GM13976 (cell line): Measurements from ENCODE around the gene ZFP69.
A peak's percentile ranks its signal among the peaks of the same experiment; 100 is the strongest.

Source experiments
- DNase-seq: peaks from one replicate; pipeline ENCODE4 v3.0.0; 2012; ENCODE audit warnings: low spot score
- CTCF ChIP-seq: IDR thresholded peaks from 2 replicates; pipeline ENCODE4 v1.5.1; 2012; ENCODE audit warnings: borderline replicate concordance, mild to moderate bottlenecking; ENCODE audit not compliant: insufficient read depth; ENCODE audit errors: extremely low read depth, missing control alignments, control extremely low read depth
- in situ Hi-C: fragments of 300-500 bp; cut with MboI; formaldehyde crosslinking; loops from one replicate; pipeline ENCODE4 v1.12.0; 2022; ENCODE audit warnings: low sequenced_read_pairs, mixed read lengths, inconsistent platforms; ENCODE audit not compliant: unreplicated experiment

ZFP69 gene

DNA sequence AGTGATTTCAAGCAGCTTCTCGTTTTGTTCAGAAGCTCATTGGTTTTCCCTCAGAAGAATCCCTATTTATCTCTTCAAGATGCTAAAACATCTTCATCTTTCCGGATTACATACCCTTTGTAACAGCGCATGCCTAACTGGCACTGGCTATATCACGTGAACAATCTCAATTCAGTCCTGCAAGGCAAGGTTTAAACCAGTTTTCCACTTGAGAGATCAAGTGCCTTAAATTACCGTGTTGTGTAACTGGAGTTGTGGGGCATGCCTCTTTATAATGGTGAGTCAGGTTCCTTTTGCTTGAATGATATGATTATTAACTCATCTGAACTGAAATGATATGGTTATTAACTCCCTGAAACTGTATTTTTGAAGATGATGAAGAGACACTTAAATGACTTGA is 37.8 kb upstream of the ZFP69 start:
- DNase-seq = no peak
- in situ Hi-C loops = no loop called here
- TF ChIP-seq CTCF = no peak

- TF ChIP-seq CTCF = no peak
- in situ Hi-C loops = no loop called here
- DNase-seq = peak; percentile 96
These were observed 27.2 kb upstream of the ZFP69 start, which contains the start of gene ZFP69B for GRCh38 chr1:40449684-40450494. Gene ZFP69B, plus strand, starts transcription at chr1:40450476. Its CDS starts 486 bp downstream, at chr1:40450962.

DNA sequence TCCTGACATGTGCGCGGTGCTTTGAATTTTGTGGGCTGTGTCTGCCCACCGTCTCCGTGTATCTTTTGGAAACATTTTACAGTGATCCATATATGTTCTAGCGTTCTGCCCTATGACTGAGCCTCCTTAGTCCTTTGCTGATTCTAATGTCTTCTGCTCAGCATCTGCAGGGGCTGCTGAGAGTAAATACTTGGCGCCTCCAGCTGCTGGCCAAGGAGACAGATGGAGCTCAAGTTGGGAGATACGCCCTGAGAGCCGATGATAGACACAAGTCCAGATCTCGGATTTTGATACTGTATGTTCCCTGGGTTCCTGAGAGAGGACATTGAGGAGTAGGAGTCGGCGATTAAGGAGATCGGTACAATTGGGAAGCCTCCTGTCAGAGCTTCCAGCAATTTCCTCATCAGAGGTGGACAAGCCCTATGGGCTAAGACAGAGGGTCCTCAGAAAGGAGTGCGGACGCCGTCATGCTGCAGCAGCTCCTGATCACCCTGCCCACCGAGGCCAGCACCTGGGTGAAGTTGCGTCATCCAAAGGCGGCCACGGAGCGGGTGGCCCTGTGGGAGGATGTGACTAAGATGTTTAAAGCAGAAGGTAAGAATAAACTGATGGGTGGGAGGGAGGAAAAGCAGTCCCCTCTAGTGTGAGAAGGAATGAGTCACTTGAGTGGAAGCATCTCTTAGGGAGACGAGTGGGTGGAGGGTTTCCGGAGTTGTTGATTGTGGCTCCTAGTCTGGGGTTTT is 26.4 kb upstream of the ZFP69 start:
- TF ChIP-seq CTCF = no peak
- in situ Hi-C loops = no loop called here
- DNase-seq = peak; percentile 77

DNA sequence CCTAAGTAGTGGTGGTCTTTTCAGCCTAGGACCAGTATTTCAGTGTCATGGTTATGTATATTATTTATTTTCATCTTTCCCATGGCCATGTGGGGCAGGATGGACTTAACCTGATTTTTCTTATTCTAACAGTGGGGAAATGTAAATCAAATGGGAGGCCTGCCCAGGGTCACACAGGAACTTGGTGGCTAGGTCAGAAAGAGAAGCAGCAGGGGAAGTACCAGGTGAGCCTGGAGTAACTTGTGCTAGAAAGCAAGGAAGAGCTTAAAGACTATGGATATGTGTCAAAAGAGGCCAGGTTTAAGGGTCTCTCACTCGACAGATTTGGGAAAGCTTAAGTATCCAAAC is 25.9 kb upstream of the ZFP69 start:
- TF ChIP-seq CTCF = no peak
- DNase-seq = no peak
- in situ Hi-C loops = no loop called here

DNA sequence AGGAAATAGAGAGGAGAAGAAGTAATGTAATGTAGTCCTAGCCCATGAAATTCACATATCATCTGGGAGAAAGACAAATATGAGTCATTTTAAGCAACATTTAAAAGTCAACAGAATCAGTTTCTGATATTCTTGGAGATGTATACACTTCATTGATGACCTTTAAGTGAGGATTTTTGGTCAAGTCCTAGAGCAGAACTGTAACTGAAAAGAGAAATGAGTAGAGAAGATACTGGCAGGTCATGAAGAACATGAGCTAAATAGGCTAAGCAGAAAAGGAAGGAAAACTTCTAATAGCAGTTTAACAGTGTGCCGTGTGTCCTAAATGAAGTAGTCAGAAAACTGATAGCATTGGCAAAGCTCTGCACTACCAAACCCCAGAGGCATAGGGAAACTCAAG is 22.2 kb upstream of the ZFP69 start:
- no peak for TF ChIP-seq CTCF
- no peak for DNase-seq
- in situ Hi-C loops = no loop called here

- no peak for DNase-seq
- in situ Hi-C loops = no loop called here
- no peak for TF ChIP-seq CTCF
These were observed 14.0 kb upstream of the ZFP69 start for GRCh38 chr1:40462956-40463590.
